Activated CD4-positive, alpha-beta memory T cell treated with anti-CD3 and anti-CD28 coated beads for 36 hours (primary cell): Measurements from ENCODE around the gene RHBDD2. TPM values are rescaled to one million over a fixed set of nuclear protein-coding genes. Genes with fewer than 3 reads are reported as not detected.

Experiments
- CTCF ChIA-PET: fragments of 350-600 bp; sonication (Branson Sonifier 250); formaldehyde crosslinking; loops from one replicate; lab custom pipeline; 2021; ENCODE audit warnings: antibody characterized with exemption, inconsistent platforms; lab: Charles Lee
- POLR2A ChIA-PET: fragments of 350-600 bp; sonication (Branson Sonifier 250); formaldehyde crosslinking; loops from one replicate; lab custom pipeline; 2021; ENCODE audit warnings: antibody characterized with exemption; lab: Charles Lee
- DNase-seq: peaks from one replicate; pipeline ENCODE4 v3.0.0-alpha.2; 2020
- H3K27ac Mint-ChIP-seq: one replicate; pipeline ENCODE4 v1.8.0; 2021; ENCODE audit warnings: mixed read lengths
- H3K27me3 Mint-ChIP-seq: one replicate; pipeline ENCODE4 v1.8.0; 2021; ENCODE audit warnings: mixed read lengths
- H3K36me3 Mint-ChIP-seq: one replicate; pipeline ENCODE4 v1.8.0; 2021; ENCODE audit warnings: mixed read lengths
- H3K4me1 Mint-ChIP-seq: one replicate; pipeline ENCODE4 v1.8.0; 2021; ENCODE audit warnings: low read depth, mixed read lengths
- H3K4me3 Mint-ChIP-seq: one replicate; pipeline ENCODE4 v1.8.0; 2021; ENCODE audit warnings: mild to moderate bottlenecking, mixed read lengths
- H3K9me3 Mint-ChIP-seq: one replicate; pipeline ENCODE4 v1.8.0; 2021; ENCODE audit warnings: mixed read lengths
- intact Hi-C: fragments of 100-400 bp; cut with micrococcal nuclease; formaldehyde crosslinking; loops from one replicate; pipeline ENCODE4 v1.15.1; 2023
- total RNA-seq, 2 experiments: library from RNA; stranded (reverse); gene quantifications; one replicate each; pipeline ENCODE4 v1.2.3, GENCODE V29; 2021

RHBDD2 gene
- total RNA-seq, 2 experiments from 2014 or later = 30.1 to 31.9 TPM

DNA sequence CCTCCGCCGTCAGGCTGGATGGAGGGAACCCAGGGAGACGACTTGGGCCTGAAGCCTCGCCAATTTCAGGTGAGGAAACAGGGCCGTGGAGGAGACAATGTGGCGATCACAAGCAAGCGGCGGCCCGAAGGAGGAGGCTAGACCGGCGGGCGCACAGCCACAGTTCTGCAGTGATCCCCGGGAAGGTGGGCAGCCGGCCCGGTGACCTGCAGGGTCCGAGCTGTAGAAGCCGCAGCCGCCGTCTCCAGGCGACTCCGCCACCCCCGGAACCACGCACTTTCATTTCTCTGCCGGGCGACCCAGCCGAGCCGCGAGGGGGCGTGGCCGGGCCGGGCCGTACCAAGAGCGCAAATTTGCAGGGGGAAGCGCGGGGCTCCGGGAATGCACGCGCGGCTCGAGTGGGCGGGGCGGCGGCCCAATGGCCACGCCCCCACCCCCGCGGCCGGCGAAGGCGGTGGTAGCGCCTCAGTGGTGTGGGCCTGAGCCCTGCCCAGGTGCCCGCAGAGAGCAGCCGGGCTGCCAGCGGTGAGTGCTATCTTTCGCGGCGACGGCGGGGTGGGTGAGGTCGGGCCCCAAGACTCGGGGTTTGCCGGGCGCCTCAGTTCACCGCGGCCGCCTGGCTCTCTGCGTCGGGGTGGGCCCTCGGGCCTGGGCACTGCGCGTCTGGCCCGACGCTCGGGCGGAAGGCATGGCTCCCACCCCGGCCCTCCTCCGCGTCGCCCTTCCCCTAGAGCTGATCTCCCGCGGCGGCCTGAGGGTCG, 36.0 kb downstream of the RHBDD2 start, which contains the start of gene POR:
TSS of gene POR (plus strand) at position 501 of the 761 bp plus-strand sequence. CDS start 38,847 bp downstream, outside the sequence.
- intact Hi-C loops = loop anchor here (1.0 to 2.0 kb wide), 5 partner anchors 37 to 404 kb away; partner anchors contain the start of genes MDH2 and TMEM120A
- ChIA-PET POLR2A (interaction anchor here (0.5 to 2.3 kb wide), 5 partner anchors 36 to 105 kb away, joined by 3 to 5 read pairs (median 4); partner anchors contain the start of gene RHBDD2), CTCF (interaction anchor here (1.0 to 1.8 kb wide), 3 partner anchors 36 to 106 kb away, joined by 3 to 6 read pairs (median 5); no protein-coding TSS in a partner anchor)
- H3K9me3 Mint-ChIP-seq = no peaks in the 10 kb centered on the region
- H3K27me3 Mint-ChIP-seq = no peaks in the 10 kb centered on the region
- peak; percentile 97 for DNase-seq
- no peaks in the 10 kb centered on the region for H3K36me3 Mint-ChIP-seq
- H3K27ac Mint-ChIP-seq = peak within 1 kb of the TSS; percentile 87
- peaks cover 27% of the 10 kb centered on the region for H3K4me1 Mint-ChIP-seq
- H3K4me3 Mint-ChIP-seq = peak within 1 kb of the TSS; percentile 82

DNA sequence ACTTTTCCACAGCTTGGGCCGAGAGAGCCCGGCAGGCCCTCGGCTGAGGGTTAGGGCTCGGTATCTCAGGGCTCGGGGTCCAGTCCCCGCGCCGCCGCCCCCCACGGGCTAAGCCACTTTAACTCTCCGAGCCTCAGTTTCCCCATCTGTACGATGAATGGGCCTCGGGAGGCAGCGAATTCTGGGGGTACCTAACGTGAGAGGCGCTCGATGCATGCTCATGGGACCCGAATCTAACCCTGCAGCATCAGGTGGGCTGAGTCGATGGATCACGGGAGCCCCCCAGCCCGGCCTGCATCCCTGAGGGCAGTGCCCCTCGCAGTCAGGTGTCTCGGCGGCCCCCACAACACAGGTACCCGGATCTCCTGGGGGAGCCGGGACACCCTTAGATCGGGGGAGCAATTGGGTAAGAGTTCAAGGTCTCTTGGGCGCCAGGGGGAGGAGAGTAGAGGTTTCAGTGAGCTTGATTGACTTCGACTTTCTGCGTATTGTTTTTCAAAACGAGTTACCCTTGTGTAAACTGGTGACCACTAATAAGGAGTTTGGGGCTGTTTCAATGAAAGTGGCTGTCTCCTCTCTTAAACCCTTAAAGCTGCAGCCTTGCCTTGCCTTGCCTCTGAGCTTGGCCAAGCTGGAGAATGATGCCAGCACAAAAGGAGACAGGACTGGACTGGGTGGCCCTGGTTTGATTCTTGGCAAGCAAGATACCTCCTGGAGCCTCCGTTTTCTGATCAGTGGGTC, 36.8 kb downstream of the RHBDD2 start:
- H3K27me3 Mint-ChIP-seq = no peaks in the 10 kb centered on the region
- intact Hi-C loops = loop anchor here (1.0 to 2.0 kb wide), 4 partner anchors 45 to 403 kb away; partner anchors contain the start of genes MDH2 and TMEM120A
- ChIA-PET CTCF (interaction anchor here (1.0 to 1.8 kb wide), 2 partner anchors 37 to 49 kb away, joined by 3 to 5 read pairs; no protein-coding TSS in a partner anchor), POLR2A (interaction anchor here (1.3 to 2.3 kb wide), 4 partner anchors 37 to 105 kb away, joined by 3 to 5 read pairs (median 4); partner anchors contain the start of gene RHBDD2)
- peak; percentile 36 for DNase-seq
- no peaks in the 10 kb centered on the region for H3K9me3 Mint-ChIP-seq
- no peak overlapping the region for H3K27ac Mint-ChIP-seq
- H3K4me3 Mint-ChIP-seq = peak overlapping the region; percentile 82
- peaks cover 32% of the 10 kb centered on the region for H3K4me1 Mint-ChIP-seq
- no peaks in the 10 kb centered on the region for H3K36me3 Mint-ChIP-seq

DNA sequence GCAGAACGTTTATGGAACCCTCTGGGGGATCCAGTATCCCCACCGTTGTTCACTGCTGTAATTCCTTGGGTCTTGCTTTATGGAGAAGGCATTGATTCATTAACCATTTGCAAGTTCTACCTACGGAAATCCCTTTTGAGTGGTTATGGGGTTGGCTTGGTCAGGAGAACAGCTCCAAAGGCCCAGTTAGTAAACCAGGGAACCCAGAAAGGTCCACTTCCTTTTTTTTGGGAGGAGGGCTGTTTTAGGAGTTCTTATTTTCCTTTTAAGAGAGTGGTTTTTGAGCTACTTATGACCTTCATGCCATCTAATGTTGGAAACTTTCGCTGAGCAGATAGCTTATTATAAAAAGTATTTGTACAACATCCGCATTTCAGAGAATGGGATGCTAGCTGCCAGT, 37.4 kb downstream of the RHBDD2 start:
- DNase-seq = no peak
- H3K9me3 Mint-ChIP-seq = no peaks in the 10 kb centered on the region

DNA sequence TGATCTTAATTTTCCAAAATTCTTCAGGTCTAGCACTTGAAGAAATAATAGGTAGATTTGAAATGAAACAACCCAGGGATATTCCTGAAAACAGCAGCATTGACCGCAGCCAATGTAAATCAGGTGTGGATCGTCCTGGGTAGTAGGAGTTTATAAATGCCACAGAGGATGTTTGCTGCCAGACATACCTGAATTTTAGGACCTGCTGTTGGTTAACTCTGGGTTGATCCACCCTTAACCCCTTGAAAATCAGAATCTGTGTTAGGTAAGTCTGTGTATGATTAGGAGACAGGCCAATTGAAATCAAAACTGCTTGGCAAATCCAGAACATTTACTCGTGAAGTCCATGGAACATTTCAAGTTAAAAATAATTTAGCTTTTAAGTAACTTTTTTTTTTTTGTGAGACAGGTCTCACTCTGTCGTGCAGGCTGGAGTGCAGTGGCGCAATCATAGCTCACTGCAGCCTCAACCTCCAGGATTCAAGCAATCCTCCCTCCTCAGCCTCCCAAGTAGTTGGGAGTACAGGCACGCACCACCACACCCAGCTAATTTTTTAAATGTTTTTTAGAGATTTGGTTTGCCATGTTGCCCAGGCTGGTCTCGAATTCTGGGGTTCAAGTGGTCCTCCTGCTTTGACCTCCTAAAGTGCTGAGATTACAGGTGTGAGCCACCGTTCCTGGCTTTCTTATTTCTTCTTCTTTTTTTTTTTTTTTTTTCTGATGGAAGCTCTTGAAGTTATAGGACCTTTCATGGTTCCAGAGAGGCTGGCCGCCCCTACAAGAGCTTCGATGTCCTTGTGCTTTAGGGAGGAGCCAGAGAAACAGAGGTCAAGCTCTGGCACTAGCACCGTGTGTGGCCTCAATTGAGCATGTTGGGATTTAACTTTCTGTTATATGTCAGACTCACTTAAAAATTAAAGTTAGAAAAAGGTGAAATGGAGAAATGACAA, 38.1 kb downstream of the RHBDD2 start:
- no peaks in the 10 kb centered on the region for H3K9me3 Mint-ChIP-seq
- no peaks in the 10 kb centered on the region for H3K27me3 Mint-ChIP-seq
- DNase-seq = no peak
- H3K4me3 Mint-ChIP-seq = no peak overlapping the region
- CTCF ChIA-PET = interaction anchor here (0.6 to 1.8 kb wide), 2 partner anchors 50 to 361 kb away, joined by 3 to 5 read pairs; no protein-coding TSS in a partner anchor
- peaks cover 1% of the 10 kb centered on the region for H3K36me3 Mint-ChIP-seq
- intact Hi-C loops = no loop called here
- POLR2A ChIA-PET = interaction anchor here (1.5 to 2.3 kb wide), 2 partner anchors 93 to 103 kb away, joined by 3 to 5 read pairs; no protein-coding TSS in a partner anchor
- H3K27ac Mint-ChIP-seq = no peak overlapping the region
- H3K4me1 Mint-ChIP-seq = peaks cover 39% of the 10 kb centered on the region

More for the DNA sequence above, 37.4 kb downstream of the RHBDD2 start:
- Mint-ChIP-seq H3K4me3 (peak overlapping the region; percentile 82), H3K36me3 (no peaks in the 10 kb centered on the region), H3K4me1 (peaks cover 37% of the 10 kb centered on the region), H3K27ac (no peak overlapping the region), H3K27me3 (no peaks in the 10 kb centered on the region)
- CTCF ChIA-PET = interaction anchor here (1.0 to 1.8 kb wide), 2 partner anchors 38 to 49 kb away, joined by 3 to 5 read pairs; no protein-coding TSS in a partner anchor
- intact Hi-C loops = no loop called here
- POLR2A ChIA-PET = interaction anchor here (1.3 to 2.3 kb wide), 4 partner anchors 37 to 104 kb away, joined by 3 to 5 read pairs (median 4); partner anchors contain the start of gene RHBDD2

DNA sequence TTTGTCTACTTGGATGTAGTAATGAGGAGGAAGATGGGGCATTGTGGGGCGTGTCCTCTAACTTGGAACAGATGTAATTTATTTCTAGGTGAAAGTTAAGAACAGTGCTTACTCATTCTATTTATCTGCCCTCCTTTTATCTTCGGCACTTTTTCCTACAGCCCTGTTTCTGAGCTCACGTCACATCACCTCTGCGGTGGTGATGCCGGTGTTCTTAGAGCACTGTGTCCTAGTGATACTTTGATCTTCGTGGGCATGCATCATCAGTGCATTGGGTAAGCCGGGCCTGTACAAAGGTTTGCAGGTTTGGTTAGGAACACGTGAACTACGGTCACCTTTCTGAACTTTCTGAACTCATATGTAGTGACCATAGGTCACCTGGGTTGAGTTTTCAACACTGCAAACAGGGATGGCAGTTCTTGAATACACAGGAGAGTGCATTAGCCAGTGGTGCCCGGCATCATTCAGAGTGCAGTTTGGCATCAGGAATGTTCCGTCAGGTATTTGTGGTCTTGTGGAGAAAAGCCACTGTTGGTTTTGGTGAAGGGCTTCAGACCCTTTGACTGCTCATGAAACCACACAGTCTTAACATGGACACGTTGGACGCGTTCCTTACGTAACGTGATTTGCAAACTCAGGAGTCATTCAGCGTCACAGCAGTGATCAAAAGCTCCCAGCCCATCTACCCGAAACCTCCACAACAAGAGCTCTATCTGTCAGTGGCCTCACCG, 41.8 kb downstream of the RHBDD2 start:
- POLR2A ChIA-PET = no interaction called here

DNA sequence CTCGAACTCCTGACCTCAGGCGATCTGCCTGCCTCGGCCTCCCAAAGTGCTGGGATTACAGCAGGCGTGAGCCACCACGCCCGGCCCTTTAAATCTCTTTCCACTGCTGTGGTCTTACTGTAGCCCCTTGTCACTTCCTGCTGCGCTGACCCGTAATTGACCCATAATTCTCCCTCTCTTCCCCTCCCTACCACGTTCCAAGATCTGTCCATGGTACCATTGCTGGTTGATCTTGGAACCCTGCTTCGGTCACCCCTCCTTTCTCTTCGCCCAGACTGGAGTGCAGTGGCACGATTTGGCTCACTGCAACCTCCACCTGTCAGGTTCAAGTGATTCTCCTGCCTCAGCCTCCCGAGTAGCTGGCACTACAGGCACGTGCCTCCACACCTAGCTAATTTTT, 42.6 kb downstream of the RHBDD2 start:
- Mint-ChIP-seq H3K27me3 (no peaks in the 10 kb centered on the region), H3K36me3 (peaks cover 1% of the 10 kb centered on the region), H3K9me3 (no peaks in the 10 kb centered on the region), H3K4me1 (peaks cover 26% of the 10 kb centered on the region), H3K4me3 (no peak overlapping the region), H3K27ac (no peak overlapping the region)
- intact Hi-C loops = no loop called here
- ChIA-PET CTCF (interaction anchor here (0.9 kb wide), 1 partner anchor 100 kb away, joined by 3 read pairs; no protein-coding TSS in a partner anchor), POLR2A (no interaction called here)
- DNase-seq = no peak

More for the DNA sequence above, 41.8 kb downstream of the RHBDD2 start:
- intact Hi-C loops = no loop called here
- Mint-ChIP-seq H3K27me3 (no peaks in the 10 kb centered on the region), H3K4me1 (peaks cover 34% of the 10 kb centered on the region), H3K36me3 (peaks cover 1% of the 10 kb centered on the region), H3K9me3 (no peaks in the 10 kb centered on the region), H3K27ac (no peak overlapping the region), H3K4me3 (no peak overlapping the region)
- CTCF ChIA-PET = interaction anchor here (0.8 kb wide), 1 partner anchor 100 kb away, joined by 3 read pairs; no protein-coding TSS in a partner anchor
- peak; percentile 72 for DNase-seq

DNA sequence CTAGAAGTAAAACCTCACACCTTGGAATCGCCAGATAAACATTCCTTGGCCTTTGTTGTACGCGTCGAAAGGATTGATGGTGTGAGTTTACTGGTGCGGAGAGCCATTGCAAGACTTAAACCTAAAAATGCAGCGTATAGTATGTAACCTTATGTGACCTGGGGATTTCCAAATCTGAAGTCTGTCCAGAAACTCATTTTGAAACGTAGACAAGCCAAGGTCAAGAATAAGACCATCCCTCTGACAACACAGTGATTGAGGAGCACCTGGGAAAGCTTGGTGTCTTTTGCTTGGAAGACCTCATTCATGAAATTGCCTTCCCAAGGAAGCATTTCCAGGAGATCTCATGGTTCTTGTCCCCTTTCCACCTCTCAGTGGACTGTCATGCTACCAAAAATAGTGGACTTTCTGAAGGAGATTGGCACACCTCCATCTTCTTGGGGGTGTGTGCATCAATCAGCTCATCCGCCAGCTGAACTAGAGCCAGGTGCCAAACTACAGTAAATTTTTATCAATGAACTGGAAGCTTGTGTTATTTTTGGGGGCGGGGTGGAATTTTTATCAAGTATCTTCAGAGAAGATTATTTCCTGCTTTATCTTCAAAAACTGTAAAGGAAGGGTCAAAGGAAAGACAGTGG, 44.3 kb downstream of the RHBDD2 start:
- Mint-ChIP-seq H3K27me3 (no peaks in the 10 kb centered on the region), H3K4me3 (no peak overlapping the region)

DNA sequence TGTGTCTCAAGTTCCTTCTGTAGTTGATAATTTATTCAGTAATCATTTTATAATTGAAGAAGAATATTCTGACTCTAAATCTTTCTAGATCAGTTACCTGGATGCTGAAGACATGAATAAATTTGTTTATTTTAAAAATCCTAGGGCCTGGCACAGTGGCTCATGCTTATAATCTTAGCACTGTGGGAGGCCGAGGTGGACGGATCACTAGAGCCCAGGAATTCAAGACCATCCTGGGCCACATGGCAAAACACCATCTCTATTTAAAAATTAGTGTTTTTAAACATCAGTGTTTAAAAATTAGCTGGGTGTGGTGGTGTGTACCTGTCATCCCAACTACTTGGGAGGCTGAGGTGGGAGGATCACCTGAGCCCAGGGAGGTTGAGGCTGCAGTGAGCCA, 45.4 kb downstream of the RHBDD2 start:
- ChIA-PET POLR2A (no interaction called here), CTCF (no interaction called here)
- intact Hi-C loops = no loop called here
- Mint-ChIP-seq H3K9me3 (no peaks in the 10 kb centered on the region), H3K4me3 (no peak overlapping the region), H3K27me3 (no peaks in the 10 kb centered on the region), H3K27ac (no peak overlapping the region), H3K36me3 (peaks cover 1% of the 10 kb centered on the region), H3K4me1 (peaks cover 24% of the 10 kb centered on the region)
- no peak for DNase-seq

More for the DNA sequence above, 44.3 kb downstream of the RHBDD2 start:
- Mint-ChIP-seq H3K9me3 (no peaks in the 10 kb centered on the region), H3K36me3 (peaks cover 1% of the 10 kb centered on the region), H3K4me1 (peaks cover 24% of the 10 kb centered on the region), H3K27ac (no peak overlapping the region)
- intact Hi-C loops = no loop called here
- CTCF ChIA-PET = no interaction called here
- POLR2A ChIA-PET = no interaction called here
- DNase-seq = no peak

DNA sequence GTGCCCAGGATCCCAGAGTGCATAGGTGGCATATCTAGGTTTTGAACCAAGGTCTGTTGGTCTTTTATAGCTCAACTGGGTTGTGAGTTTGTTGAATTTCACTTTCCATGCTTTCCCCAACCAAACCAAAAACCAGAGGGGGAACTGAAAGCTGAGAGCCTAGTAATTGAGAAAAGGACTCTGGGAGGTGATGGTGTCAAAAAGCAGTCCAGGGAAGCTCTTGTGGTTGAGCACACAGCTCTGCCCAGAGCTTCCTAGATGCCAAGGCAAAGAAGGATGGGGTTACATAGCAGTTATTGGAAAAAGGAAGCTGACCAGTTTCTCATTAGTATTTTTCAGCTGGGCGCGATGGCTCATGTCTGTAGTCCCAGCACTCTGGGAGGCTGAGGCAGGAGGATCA, 46.1 kb downstream of the RHBDD2 start:
- CTCF ChIA-PET = no interaction called here
- no peak overlapping the region for H3K27ac Mint-ChIP-seq
- H3K4me3 Mint-ChIP-seq = no peak overlapping the region
- no peaks in the 10 kb centered on the region for H3K9me3 Mint-ChIP-seq
- peaks cover 1% of the 10 kb centered on the region for H3K36me3 Mint-ChIP-seq
- intact Hi-C loops = no loop called here
- H3K4me1 Mint-ChIP-seq = peaks cover 20% of the 10 kb centered on the region
- DNase-seq = no peak
- POLR2A ChIA-PET = no interaction called here
- H3K27me3 Mint-ChIP-seq = no peaks in the 10 kb centered on the region

DNA sequence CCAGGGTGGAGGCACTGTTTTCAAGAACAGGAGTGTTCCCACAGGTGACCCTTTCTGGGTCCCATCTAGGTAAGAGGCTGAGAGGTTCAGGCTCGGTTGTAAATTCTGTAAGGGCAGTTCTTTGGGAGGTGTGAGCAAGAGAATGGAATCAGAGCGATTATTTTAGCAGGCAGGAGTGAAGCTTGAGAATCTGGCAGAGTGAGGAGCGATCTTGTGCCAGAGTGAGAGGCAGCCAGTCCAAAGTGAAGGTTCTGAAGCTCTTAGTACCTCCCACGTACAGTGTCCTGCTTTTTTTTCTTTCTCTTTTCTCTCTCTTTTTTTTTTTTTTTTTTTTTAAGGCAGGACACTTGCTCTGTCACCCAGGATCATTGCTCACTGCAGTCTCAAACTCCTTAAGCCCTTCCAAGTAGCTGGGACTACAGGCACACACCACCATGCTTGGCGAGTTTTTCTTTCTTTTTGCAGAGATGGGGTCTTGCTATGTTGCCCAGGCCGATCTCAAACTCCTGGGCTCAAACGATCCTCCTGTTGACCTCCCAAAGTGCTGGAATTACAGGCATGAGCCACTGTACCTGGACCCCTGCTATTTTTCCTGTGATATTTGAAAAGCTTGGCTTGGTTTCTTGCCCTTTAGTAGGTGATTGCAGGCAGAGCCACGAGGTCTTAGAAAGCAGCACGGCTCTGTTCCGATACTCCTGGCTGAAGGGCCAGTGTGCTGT, 47.0 kb downstream of the RHBDD2 start:
- no peak for DNase-seq
- POLR2A ChIA-PET = no interaction called here
- H3K9me3 Mint-ChIP-seq = no peaks in the 10 kb centered on the region
- CTCF ChIA-PET = no interaction called here
- no peaks in the 10 kb centered on the region for H3K27me3 Mint-ChIP-seq
- H3K36me3 Mint-ChIP-seq = peaks cover 1% of the 10 kb centered on the region
- H3K4me3 Mint-ChIP-seq = no peak overlapping the region
- no peak overlapping the region for H3K27ac Mint-ChIP-seq
- peaks cover 13% of the 10 kb centered on the region for H3K4me1 Mint-ChIP-seq
- intact Hi-C loops = no loop called here
